Sigmoid colon (tissue), 7 donors: ENCODE results near the gene C4A. TPM values are rescaled to one million over a fixed set of nuclear protein-coding genes. Genes with fewer than 3 reads are reported as not detected.
"Not testable (repeated sequence)": the region's sequence is repeated elsewhere in the genome, so short reads cannot be mapped to it uniquely, and the experiment has no call there.

Experiments used
- DNase-seq: peaks from one replicate; pipeline ENCODE4 v3.0.0-alpha.2; 2019
- H3K27ac ChIP-seq, 4 donors: fragments of 200-600 bp; sonication (generic); one replicate each; pipeline ENCODE4 v1.5.1; 2016 to 2019; ENCODE audit warnings: mild to moderate bottlenecking in 1 of 4
- H3K27me3 ChIP-seq, 3 donors: fragments of 200-600 bp; sonication (generic); one replicate each; pipeline ENCODE4 v1.5.1; 2019; ENCODE audit warnings: mild to moderate bottlenecking in 1 of 3
- H3K36me3 ChIP-seq, 4 donors: fragments of 200-600 bp; sonication (generic); one replicate each; pipeline ENCODE4 v1.5.1; 2016 to 2019
- H3K4me1 ChIP-seq, 4 donors: fragments of 200-600 bp; sonication (generic); one replicate each; pipeline ENCODE4 v1.5.1; 2017 to 2019
- H3K4me3 ChIP-seq, 4 donors: fragments of 200-600 bp; sonication (generic); one replicate each; pipeline ENCODE4 v1.5.1; 2017 to 2019; ENCODE audit warnings: mild to moderate bottlenecking in 2 of 4, moderate library complexity in 1 of 4
- H3K9me3 ChIP-seq, 4 donors: fragments of 200-600 bp in 3 of 4; sonication (generic) in 3 of 4; one replicate each; pipeline versions ENCODE4 v1.5.1 to v1.6.1; 2013 to 2019
- WGBS, 2 donors: extraction: QIAGEN DNeasy Blood & Tissue Kit; methylation state at CpG; one replicate each; pipeline ENCODE4 v1.1.7; 2013; 5-methylcytosine and 5-hydroxymethylcytosine counted together
- intact Hi-C: fragments of 100-400 bp; cut with DNase I; formaldehyde crosslinking; loops from one replicate; pipeline ENCODE4 v1.15.1; 2023
- polyA plus RNA-seq, 3 donors: library from polyadenylated mRNA; stranded (reverse); fragments of 200-250 nt; gene quantifications; one replicate each; pipeline ENCODE4 v1.2.3, GENCODE V29; 2013
- total RNA-seq, 4 donors: library from RNA; depleted of rRNA; stranded (reverse); fragments of >200 nt; gene quantifications; one replicate each; pipeline ENCODE4 v1.1.0, GENCODE V29; 2016
- donor health status: healthy with polysubstance abuse.
- donor health status: Bipolar disorder and iron deficiency.
- donor health status: healthy.

C4A gene
- total and polyA plus RNA-seq, 7 donors, result 2.3 to 254 (median 63.4) TPM

DNA sequence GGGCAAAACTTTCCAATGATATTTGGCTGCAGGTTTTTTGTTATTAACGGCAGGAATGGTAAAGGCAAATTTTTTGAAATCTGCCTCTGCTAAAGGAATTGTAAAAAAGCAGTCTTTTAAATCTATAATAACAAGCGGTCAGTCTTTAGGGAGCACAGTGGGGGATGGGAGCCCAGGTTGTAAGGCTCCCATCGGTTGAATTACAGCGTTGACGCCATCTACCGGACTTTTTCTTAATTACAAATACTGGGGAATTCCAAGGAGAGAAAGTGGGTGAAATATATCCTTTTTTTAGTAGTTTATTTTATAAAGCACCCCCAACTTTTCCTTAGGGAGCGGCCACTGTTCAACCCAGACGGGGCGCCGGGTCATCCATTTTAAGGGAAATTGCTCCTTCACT lies 40.2 kb downstream of the C4A start:
- H3K27ac ChIP-seq, H3K4me3 ChIP-seq, H3K27me3 ChIP-seq, H3K36me3 ChIP-seq, DNase-seq, H3K4me1 ChIP-seq, H3K9me3 ChIP-seq, intact Hi-C loops: not testable (repeated sequence)
- WGBS, 2 donors, result no CpG with 5 or more reads among the region's 10 CpGs

DNA sequence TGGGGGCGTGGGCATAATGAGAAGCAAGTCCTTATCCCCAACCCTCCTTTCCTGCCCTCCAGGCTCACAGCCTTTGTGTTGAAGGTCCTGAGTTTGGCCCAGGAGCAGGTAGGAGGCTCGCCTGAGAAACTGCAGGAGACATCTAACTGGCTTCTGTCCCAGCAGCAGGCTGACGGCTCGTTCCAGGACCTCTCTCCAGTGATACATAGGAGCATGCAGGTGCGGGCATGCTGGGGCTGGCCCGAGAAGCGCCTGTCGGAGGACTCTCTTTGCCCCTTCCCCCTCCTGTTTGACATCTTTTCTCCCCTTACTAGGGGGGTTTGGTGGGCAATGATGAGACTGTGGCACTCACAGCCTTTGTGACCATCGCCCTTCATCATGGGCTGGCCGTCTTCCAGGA lies 46.8 kb downstream of the C4A start:
- peak; percentile 20 for DNase-seq
- H3K36me3 ChIP-seq, H3K4me1 ChIP-seq, H3K27me3 ChIP-seq, H3K9me3 ChIP-seq, intact Hi-C loops, H3K27ac ChIP-seq, H3K4me3 ChIP-seq: not testable (repeated sequence)
- WGBS, 2 donors, result 81 to 90% methylated on average over 7 of the region's 10 CpGs

GRCh38 chr6:32029553-32029952 lies 47.7 kb downstream of the C4A start:
- H3K27ac ChIP-seq, H3K27me3 ChIP-seq, H3K36me3 ChIP-seq, H3K4me3 ChIP-seq, H3K9me3 ChIP-seq, H3K4me1 ChIP-seq, intact Hi-C loops: not testable (repeated sequence)
- 85 to 93% methylated on average over 8 of the region's 14 CpGs for WGBS, 2 donors
- peak; percentile 41 for DNase-seq

DNA sequence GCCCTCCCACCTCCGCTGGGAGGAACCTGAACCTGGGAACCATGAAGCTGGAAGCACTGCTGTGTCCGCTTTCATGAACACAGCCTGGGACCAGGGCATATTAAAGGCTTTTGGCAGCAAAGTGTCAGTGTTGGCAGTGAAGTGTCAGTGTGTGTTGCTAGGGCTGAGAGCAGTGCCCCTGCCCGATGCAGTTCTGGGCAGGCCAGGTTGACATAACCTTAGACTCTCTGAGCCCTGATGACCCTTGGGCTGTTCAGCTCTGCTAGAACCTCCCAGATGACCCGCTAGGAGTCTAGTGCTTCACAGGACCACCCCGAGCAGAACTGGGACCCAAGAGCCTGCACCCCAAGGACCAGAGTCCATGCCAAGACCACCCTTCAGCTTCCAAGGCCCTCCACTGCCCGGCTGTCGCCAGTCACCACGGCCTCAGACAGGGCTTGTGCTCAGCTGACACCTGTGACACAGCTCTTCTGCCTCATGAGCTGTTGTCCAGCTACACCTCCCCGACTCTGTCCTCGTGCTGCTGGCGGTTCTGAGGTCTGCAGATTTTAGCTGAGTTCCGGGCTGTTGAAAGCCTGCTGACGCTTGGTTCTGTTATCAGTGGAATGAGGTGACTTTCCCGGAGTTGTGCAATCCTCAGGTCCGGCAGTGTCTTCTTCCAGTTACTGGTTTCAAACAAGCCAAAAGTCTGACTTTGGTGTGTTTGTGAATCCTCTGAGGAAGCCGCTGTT lies 53.6 kb downstream of the C4A start:
- no CpG with 5 or more reads among the region's 16 CpGs for WGBS, 2 donors

DNA sequence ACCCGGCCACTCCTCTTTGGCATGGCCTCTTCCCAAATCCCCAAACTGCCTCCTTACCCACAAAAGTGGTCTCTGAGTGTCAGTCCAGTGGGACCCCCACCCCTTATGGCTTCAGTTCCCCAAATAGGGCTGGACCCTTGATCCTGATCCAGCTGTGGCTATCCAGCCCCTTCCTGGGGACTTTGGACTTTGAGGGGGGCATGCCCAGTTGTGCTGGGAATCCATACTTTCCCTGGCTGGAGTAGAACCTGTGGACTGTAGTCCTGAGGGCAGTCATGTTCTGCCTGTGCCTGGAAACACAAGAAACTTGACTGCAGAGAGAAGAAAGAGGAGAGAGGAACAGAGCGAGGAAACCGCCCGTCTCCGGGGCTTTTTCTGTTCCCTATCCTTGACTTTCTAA lies 55.3 kb downstream of the C4A start:
- H3K9me3 ChIP-seq, H3K4me1 ChIP-seq, intact Hi-C loops, H3K36me3 ChIP-seq, H3K4me3 ChIP-seq, DNase-seq, H3K27me3 ChIP-seq, H3K27ac ChIP-seq: not testable (repeated sequence)
- WGBS, 2 donors, result 71 to 86% methylated on average over 4 to 5 of the region's 5 CpGs

More for the DNA sequence above, 53.6 kb downstream of the C4A start:
- DNase-seq, intact Hi-C loops, H3K9me3 ChIP-seq, H3K4me3 ChIP-seq, H3K27ac ChIP-seq, H3K4me1 ChIP-seq, H3K27me3 ChIP-seq, H3K36me3 ChIP-seq: not testable (repeated sequence)

DNA sequence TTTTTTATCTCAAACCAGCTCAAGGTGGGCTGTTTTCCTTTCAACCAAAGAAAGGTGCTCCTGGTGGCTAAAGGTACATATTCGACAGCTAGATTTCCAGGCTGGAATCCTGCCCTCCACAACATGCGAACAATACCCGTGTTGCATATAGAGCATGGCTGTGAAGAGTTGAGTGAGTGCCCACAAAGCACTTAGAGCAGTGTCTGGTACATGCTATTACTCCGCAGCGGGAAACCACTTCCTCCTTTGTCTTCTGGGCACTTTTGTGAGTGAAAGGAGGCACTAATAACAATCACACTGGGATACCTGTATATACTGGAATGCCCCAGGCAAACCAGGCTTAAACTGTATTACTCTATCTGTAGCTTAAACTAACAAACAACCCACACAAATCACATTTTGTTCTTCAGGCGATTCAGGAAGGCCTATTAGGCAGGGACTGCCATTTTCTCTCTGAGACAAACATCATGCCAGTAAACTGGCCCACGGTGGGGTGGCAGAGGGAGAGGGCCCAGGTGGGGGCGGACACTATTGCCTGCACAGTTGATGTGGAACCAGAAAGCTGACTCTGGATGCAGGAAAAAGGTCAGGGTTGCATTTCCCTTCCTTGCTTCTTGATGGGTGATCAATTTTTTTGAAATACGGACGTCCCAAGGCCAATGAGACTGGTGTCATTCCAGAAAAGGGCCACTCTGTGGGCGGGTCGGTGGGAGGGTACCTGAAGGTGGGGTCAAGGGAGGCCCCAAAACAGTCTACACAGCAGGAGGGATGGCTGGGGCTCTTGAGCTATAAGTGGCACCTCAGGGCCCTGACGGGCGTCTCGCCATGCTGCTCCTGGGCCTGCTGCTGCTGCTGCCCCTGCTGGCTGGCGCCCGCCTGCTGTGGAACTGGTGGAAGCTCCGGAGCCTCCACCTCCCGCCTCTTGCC lies 56.0 kb downstream of the C4A start, which contains the start of gene CYP21A2:
Gene CYP21A2 (plus strand): TSS at position 818 of the 927 bp plus-strand sequence. CDS start 8 bp downstream, at position 826.
- intact Hi-C loops, H3K36me3 ChIP-seq, H3K27ac ChIP-seq, DNase-seq, H3K4me3 ChIP-seq, H3K9me3 ChIP-seq, H3K4me1 ChIP-seq, H3K27me3 ChIP-seq: not testable (repeated sequence)
- 84 to 87% methylated on average over 15 of the region's 19 CpGs for WGBS, 2 donors

GRCh38 chr6:32038878-32039277 lies 57.0 kb downstream of the C4A start:
- H3K4me3 ChIP-seq, H3K27me3 ChIP-seq, DNase-seq, H3K36me3 ChIP-seq, H3K9me3 ChIP-seq, H3K27ac ChIP-seq, intact Hi-C loops, H3K4me1 ChIP-seq: not testable (repeated sequence)
- WGBS, 2 donors, result 79 to 85% methylated on average over 4 of the region's 5 CpGs

DNA sequence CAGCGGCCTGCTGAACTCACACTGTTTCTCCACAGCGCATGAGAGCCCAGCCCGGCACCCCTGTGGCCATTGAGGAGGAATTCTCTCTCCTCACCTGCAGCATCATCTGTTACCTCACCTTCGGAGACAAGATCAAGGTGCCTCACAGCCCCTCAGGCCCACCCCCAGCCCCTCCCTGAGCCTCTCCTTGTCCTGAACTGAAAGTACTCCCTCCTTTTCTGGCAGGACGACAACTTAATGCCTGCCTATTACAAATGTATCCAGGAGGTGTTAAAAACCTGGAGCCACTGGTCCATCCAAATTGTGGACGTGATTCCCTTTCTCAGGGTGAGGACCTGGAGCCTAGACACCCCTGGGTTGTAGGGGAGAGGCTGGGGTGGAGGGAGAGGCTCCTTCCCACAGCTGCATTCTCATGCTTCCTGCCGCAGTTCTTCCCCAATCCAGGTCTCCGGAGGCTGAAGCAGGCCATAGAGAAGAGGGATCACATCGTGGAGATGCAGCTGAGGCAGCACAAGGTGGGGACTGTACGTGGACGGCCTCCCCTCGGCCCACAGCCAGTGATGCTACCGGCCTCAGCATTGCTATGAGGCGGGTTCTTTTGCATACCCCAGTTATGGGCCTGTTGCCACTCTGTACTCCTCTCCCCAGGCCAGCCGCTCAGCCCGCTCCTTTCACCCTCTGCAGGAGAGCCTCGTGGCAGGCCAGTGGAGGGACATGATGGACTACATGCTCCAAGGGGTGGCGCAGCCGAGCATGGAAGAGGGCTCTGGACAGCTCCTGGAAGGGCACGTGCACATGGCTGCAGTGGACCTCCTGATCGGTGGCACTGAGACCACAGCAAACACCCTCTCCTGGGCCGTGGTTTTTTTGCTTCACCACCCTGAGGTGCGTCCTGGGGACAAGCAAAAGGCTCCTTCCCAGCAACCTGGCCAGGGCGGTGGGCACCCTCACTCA lies 57.7 kb downstream of the C4A start:
- not testable (repeated sequence) for H3K27me3 ChIP-seq, H3K36me3 ChIP-seq, H3K4me3 ChIP-seq, H3K27ac ChIP-seq, DNase-seq, H3K4me1 ChIP-seq, H3K9me3 ChIP-seq
- intact Hi-C loops, result loop anchor here (10.0 kb wide), 2 partner anchors 75 to 115 kb away; partner anchors contain the start of genes PPT2 and PRRT1
- 78 to 80% methylated on average over 23 of the region's 24 CpGs for WGBS, 2 donors

DNA sequence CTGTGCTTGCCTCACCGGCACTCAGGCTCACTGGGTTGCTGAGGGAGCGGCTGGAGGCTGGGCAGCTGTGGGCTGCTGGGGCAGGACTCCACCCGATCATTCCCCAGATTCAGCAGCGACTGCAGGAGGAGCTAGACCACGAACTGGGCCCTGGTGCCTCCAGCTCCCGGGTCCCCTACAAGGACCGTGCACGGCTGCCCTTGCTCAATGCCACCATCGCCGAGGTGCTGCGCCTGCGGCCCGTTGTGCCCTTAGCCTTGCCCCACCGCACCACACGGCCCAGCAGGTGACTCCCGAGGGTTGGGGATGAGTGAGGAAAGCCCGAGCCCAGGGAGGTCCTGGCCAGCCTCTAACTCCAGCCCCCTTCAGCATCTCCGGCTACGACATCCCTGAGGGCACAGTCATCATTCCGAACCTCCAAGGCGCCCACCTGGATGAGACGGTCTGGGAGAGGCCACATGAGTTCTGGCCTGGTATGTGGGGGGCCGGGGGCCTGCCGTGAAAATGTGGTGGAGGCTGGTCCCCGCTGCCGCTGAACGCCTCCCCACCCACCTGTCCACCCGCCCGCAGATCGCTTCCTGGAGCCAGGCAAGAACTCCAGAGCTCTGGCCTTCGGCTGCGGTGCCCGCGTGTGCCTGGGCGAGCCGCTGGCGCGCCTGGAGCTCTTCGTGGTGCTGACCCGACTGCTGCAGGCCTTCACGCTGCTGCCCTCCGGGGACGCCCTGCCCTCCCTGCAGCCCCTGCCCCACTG lies 58.6 kb downstream of the C4A start:
- DNase-seq, H3K4me1 ChIP-seq, H3K36me3 ChIP-seq, H3K9me3 ChIP-seq, H3K27me3 ChIP-seq, H3K4me3 ChIP-seq, H3K27ac ChIP-seq: not testable (repeated sequence)
- WGBS, 2 donors, result 79 to 88% methylated on average over 21 to 25 of the region's 43 CpGs
- intact Hi-C loops, result loop anchor here (10.0 kb wide), 2 partner anchors 74 to 114 kb away; partner anchors contain the start of genes PPT2 and PRRT1

DNA sequence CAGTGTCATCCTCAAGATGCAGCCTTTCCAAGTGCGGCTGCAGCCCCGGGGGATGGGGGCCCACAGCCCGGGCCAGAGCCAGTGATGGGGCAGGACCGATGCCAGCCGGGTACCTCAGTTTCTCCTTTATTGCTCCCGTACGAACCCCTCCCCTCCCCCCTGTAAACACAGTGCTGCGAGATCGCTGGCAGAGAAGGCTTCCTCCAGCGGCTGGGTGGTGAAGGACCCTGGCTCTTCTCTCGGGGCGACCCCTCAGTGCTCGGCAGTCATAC lies 59.1 kb downstream of the C4A start:
- DNase-seq, H3K4me1 ChIP-seq, H3K27me3 ChIP-seq, H3K4me3 ChIP-seq, H3K9me3 ChIP-seq, H3K27ac ChIP-seq, H3K36me3 ChIP-seq: not testable (repeated sequence)
- intact Hi-C loops, result loop anchor here (10.0 kb wide), 2 partner anchors 74 to 114 kb away; partner anchors contain the start of genes PPT2 and PRRT1
- 70 to 73% methylated on average over 7 of the region's 13 CpGs for WGBS, 2 donors

- H3K36me3 ChIP-seq, H3K4me1 ChIP-seq, H3K4me3 ChIP-seq, DNase-seq, H3K9me3 ChIP-seq, H3K27me3 ChIP-seq, H3K27ac ChIP-seq: not testable (repeated sequence)
- 58 to 80% methylated on average over 5 to 6 of the region's 10 CpGs for WGBS, 2 donors
- intact Hi-C loops, result loop anchor here (10.0 kb wide), 2 partner anchors 73 to 113 kb away; partner anchors contain the start of genes PPT2 and PRRT1
Observed at GRCh38 chr6:32041385-32041784, 59.5 kb downstream of the C4A start.
